HepG2 (cell line): ENCODE results near the gene EEF1A2. TPM values are rescaled to one million over a fixed set of nuclear protein-coding genes. Genes with fewer than 3 reads are reported as not detected.

Experiments
- ATF1 ChIP-seq: IDR thresholded peaks from 2 replicates; pipeline ENCODE4 v1.6.1; 2016; ENCODE audit warnings: mild to moderate bottlenecking, control low read depth
- ELF3 ChIP-seq: IDR thresholded peaks from 2 replicates; pipeline ENCODE4 v1.6.1; 2016; ENCODE audit warnings: missing genetic modification reagents, missing compliant biosample characterization
- FOXC1 ChIP-seq: sonication (generic); formaldehyde crosslinking; IDR thresholded peaks from 2 replicates; pipeline ENCODE4 v1.8.0; 2022; ENCODE audit warnings: mild to moderate bottlenecking, missing genetic modification reagents, borderline replicate concordance
- NCOA1 ChIP-seq: sonication (generic); formaldehyde crosslinking; IDR thresholded peaks from 2 replicates; pipeline ENCODE4 v1.9.0; 2021; ENCODE audit warnings: missing genetic modification reagents
- ZNF335 ChIP-seq: sonication (generic); formaldehyde crosslinking; IDR thresholded peaks from 2 replicates; pipeline ENCODE4 v1.4.0; 2020; ENCODE audit warnings: missing genetic modification reagents
- ZNF547 ChIP-seq: sonication (generic); formaldehyde crosslinking; IDR thresholded peaks from 2 replicates; pipeline ENCODE4 v1.5.1; 2020; ENCODE audit warnings: mild to moderate bottlenecking, missing genetic modification reagents
- ZNF883 ChIP-seq: sonication (generic); formaldehyde crosslinking; IDR thresholded peaks from 2 replicates; pipeline ENCODE4 v1.5.1; 2020; ENCODE audit warnings: mild to moderate bottlenecking, missing genetic modification reagents; ENCODE audit errors: not compliant biosample characterization
- polyA plus RNA-seq, 8 experiments: library from polyadenylated mRNA; depleted of rRNA in 3 of 8; stranded (reverse) in 7 of 8; unstranded in 1 of 8; fragments of >200 nt; fragmentation: Illumina TruSeq in 4 of 8; extraction: Trizol in 4 of 8; gene quantifications; 2 replicates each; pipeline versions ENCODE4 v1.2.1 to v1.2.3, GENCODE V29; 2011 to 2016; ENCODE audit warnings: low read depth in 4 of 8, missing spikeins in 1 of 8, mixed read lengths in 1 of 8; ENCODE audit not compliant: insufficient read depth in 1 of 8
- total RNA-seq, 5 experiments: library from RNA; depleted of rRNA; stranded (reverse); fragments of >200 nt; fragmentation: Illumina TruSeq; extraction: Trizol; gene quantifications; 2 replicates each; pipeline ENCODE4 v1.2.3, GENCODE V29; 2016; ENCODE audit warnings: low read depth in 1 of 5
- TF ChIP-seq, protein P1 (sequence below): sonication (generic); formaldehyde crosslinking; IDR thresholded peaks from one replicate; pipeline ENCODE4 v1.5.1; 2020; ENCODE audit warnings: mild to moderate bottlenecking, missing genetic modification reagents; ENCODE audit errors: not compliant biosample characterization
- TF ChIP-seq, protein P2 (sequence below): sonication (generic); formaldehyde crosslinking; IDR thresholded peaks from 2 replicates; pipeline ENCODE4 v1.4.0; 2020; ENCODE audit warnings: low read depth, mild to moderate bottlenecking, missing genetic modification reagents
- TF ChIP-seq, protein P3 (sequence below): sonication (generic); formaldehyde crosslinking; IDR thresholded peaks from 2 replicates; pipeline ENCODE4 v1.8.0; 2022; ENCODE audit warnings: missing genetic modification reagents, mild to moderate bottlenecking, borderline replicate concordance
- TF ChIP-seq, protein P4 (sequence below): sonication (generic); formaldehyde crosslinking; conservative IDR thresholded peaks from 2 replicates; pipeline ENCODE4 v1.4.0; 2020; ENCODE audit warnings: mild to moderate bottlenecking, missing genetic modification reagents, moderate library complexity

The EEF1A2 gene
- total and polyA plus RNA-seq, 2 of the 13 experiments (the other 11 are each of a cell fraction or from before 2014, with no cell fraction given) = 0.44 to 0.87 TPM

DNA sequence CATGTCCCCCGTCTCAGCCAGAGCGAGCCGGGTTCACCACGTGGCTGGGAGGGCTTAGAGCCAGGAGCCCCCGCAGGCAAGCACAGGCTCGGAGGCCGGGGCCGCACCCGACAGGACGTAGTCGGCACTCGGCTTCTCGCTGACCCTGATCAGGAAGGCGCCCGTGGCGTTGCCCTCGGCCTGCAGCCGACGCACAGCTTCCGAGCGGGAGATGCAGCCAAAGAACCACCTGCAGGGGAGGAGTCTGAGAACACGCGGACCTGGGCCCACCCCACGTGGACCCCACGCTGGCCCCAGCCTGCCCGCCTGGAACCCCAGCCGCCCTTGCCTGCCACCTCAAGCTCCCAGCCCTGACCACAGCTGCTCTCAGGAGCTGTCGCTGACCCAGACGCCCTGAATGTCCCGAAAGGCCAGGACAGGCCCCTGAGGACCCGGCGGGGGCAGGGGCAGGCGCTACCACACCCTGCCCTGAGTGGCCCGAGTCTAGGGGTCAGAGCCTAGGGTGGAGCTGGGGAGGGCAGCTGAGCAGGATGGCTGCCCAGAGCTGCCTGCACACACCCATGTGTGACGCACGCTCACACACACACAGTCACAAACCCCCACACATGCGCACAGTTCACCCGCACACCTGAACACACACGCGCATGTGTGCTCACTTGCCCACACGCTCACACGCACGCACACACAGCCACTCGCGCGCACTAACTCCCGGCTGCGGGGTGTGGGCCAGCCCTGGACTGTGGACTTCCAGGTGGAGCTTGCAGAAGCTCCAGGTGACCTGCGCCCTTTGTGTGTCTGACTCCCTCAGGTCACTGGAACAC, 36.2 kb upstream of the EEF1A2 start (continued):
- TF ChIP-seq, protein P1, sequence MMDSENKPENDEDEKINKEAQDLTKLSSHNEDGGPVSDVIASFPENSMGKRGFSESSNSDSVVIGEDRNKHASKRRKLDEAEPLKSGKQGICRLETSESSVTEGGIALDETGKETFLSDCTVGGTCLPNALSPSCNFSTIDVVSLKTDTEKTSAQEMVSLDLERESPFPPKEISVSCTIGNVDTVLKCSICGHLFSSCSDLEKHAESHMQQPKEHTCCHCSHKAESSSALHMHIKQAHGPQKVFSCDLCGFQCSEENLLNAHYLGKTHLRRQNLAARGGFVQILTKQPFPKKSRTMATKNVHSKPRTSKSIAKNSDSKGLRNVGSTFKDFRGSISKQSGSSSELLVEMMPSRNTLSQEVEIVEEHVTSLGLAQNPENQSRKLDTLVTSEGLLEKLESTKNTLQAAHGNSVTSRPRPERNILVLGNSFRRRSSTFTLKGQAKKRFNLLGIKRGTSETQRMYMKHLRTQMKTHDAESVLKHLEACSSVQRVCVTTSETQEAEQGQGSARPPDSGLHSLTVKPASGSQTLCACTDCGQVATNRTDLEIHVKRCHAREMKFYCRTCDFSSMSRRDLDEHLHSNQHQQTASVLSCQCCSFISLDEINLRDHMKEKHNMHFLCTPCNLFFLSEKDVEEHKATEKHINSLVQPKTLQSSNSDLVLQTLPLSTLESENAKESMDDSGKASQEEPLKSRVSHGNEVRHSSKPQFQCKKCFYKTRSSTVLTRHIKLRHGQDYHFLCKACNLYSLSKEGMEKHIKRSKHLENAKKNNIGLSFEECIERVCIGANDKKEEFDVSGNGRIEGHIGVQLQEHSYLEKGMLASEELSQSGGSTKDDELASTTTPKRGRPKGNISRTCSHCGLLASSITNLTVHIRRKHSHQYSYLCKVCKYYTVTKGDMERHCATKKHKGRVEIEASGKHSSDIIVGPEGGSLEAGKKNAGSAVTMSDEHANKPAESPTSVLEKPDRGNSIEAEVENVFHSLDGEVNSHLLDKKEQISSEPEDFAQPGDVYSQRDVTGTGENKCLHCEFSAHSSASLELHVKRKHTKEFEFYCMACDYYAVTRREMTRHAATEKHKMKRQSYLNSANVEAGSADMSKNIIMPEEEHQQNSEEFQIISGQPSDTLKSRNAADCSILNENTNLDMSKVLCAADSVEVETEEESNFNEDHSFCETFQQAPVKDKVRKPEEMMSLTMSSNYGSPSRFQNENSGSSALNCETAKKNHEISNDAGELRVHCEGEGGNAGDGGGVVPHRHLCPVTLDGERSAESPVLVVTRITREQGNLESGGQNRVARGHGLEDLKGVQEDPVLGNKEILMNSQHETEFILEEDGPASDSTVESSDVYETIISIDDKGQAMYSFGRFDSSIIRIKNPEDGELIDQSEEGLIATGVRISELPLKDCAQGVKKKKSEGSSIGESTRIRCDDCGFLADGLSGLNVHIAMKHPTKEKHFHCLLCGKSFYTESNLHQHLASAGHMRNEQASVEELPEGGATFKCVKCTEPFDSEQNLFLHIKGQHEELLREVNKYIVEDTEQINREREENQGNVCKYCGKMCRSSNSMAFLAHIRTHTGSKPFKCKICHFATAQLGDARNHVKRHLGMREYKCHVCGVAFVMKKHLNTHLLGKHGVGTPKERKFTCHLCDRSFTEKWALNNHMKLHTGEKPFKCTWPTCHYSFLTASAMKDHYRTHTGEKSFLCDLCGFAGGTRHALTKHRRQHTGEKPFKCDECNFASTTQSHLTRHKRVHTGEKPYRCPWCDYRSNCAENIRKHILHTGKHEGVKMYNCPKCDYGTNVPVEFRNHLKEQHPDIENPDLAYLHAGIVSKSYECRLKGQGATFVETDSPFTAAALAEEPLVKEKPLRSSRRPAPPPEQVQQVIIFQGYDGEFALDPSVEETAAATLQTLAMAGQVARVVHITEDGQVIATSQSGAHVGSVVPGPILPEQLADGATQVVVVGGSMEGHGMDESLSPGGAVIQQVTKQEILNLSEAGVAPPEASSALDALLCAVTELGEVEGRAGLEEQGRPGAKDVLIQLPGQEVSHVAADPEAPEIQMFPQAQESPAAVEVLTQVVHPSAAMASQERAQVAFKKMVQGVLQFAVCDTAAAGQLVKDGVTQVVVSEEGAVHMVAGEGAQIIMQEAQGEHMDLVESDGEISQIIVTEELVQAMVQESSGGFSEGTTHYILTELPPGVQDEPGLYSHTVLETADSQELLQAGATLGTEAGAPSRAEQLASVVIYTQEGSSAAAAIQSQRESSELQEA (CRISPR knock-in tag) = peak; percentile 86
- TF ChIP-seq FOXC1 (CRISPR knock-in tag) (0 out of 2 replicates have a peak, but pooled peaks have one; percentile 50), ZNF883 (CRISPR knock-in tag) (peak; percentile 92), ATF1 (CRISPR knock-in tag) (no peak), ELF3 (CRISPR knock-in tag) (no peak), NCOA1 (CRISPR knock-in tag) (no peak), ZNF335 (no peak), ZNF547 (CRISPR knock-in tag) (peak; percentile 70)
- TF ChIP-seq, protein P2, sequence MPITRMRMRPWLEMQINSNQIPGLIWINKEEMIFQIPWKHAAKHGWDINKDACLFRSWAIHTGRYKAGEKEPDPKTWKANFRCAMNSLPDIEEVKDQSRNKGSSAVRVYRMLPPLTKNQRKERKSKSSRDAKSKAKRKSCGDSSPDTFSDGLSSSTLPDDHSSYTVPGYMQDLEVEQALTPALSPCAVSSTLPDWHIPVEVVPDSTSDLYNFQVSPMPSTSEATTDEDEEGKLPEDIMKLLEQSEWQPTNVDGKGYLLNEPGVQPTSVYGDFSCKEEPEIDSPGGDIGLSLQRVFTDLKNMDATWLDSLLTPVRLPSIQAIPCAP (CRISPR knock-in tag) = no peak
- TF ChIP-seq, protein P3, sequence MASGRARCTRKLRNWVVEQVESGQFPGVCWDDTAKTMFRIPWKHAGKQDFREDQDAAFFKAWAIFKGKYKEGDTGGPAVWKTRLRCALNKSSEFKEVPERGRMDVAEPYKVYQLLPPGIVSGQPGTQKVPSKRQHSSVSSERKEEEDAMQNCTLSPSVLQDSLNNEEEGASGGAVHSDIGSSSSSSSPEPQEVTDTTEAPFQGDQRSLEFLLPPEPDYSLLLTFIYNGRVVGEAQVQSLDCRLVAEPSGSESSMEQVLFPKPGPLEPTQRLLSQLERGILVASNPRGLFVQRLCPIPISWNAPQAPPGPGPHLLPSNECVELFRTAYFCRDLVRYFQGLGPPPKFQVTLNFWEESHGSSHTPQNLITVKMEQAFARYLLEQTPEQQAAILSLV (CRISPR knock-in tag) = peak; percentile 70; the same call in 1 of the 2 replicates
- TF ChIP-seq, protein P4, sequence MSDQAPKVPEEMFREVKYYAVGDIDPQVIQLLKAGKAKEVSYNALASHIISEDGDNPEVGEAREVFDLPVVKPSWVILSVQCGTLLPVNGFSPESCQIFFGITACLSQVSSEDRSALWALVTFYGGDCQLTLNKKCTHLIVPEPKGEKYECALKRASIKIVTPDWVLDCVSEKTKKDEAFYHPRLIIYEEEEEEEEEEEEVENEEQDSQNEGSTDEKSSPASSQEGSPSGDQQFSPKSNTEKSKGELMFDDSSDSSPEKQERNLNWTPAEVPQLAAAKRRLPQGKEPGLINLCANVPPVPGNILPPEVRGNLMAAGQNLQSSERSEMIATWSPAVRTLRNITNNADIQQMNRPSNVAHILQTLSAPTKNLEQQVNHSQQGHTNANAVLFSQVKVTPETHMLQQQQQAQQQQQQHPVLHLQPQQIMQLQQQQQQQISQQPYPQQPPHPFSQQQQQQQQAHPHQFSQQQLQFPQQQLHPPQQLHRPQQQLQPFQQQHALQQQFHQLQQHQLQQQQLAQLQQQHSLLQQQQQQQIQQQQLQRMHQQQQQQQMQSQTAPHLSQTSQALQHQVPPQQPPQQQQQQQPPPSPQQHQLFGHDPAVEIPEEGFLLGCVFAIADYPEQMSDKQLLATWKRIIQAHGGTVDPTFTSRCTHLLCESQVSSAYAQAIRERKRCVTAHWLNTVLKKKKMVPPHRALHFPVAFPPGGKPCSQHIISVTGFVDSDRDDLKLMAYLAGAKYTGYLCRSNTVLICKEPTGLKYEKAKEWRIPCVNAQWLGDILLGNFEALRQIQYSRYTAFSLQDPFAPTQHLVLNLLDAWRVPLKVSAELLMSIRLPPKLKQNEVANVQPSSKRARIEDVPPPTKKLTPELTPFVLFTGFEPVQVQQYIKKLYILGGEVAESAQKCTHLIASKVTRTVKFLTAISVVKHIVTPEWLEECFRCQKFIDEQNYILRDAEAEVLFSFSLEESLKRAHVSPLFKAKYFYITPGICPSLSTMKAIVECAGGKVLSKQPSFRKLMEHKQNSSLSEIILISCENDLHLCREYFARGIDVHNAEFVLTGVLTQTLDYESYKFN (CRISPR knock-in tag) = peak; percentile 24; the same call in 1 of the 2 replicates
